Measurements from ENCODE around the gene HAND2. TPM values are rescaled to one million over a fixed set of nuclear protein-coding genes. Genes with fewer than 3 reads are reported as not detected.

The HAND2 gene
- total and polyA plus RNA-seq, 5 donors = 69.3 to 154 (median 131) TPM

DNA sequence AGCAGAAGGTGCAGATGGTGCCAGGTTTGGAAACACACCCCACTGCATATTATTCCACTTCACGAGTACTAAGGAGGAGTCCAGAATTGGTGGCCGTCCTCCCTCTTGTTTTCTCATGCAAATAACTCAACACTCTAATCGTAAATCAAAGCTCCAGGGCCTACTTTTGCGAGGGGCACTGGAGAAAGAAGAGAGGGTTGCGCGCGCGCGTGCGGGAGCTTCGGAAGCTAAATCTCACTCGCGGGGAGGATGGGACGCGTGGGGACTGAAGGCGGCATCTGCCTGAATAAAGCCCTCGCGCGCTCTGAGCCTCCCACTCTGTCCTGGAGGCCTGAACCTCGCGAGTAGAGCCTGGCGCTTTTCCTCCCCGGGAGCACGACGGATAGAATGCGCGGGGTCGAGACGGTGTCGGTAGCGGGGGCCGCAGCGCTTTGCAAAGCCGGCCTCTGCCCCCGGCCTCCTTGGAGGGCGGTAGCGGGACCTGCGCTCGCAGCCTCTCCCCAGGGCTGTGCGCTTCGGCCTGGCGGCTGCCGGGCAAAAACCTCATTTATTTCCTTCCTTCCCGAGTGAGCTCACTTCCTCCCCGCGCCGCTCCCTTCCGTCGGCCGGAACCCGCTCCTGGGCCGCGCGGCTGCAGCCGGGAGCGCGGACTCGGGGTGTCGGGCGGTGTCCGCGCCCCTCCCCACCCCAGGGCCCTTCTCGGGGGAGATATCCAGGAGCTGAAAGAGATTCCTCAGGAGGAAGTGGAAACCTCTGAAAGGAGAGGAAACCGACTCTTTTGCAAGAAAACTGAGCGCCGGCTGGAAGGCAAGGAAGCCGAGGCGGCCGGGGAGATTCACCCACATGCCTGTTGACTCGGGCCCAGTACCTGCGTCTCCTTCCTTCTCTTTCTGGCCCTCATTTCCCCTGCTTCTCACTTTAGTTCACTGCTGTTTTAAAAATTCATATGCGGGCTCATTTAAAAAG, 20.7 kb downstream of the HAND2 start:
- peaks cover 3% of the 10 kb centered on the region for H3K4me1 ChIP-seq (ENCODE audit: control insufficient read depth, insufficient read depth, low read length)
- DNase-seq (peak; percentile 80 to 90 (median 88)), ATAC-seq (peak; percentile 80 to 91)
- WGBS = 4% methylated on average over 72 of the region's 72 CpGs
- intact Hi-C loops (cut with DNase I) = loop anchor here in 3 of 4 donors (5.0 to 10.0 kb wide), 6 partner anchors 235 to 648 kb away; no protein-coding TSS in a partner anchor
- H3K9me3 ChIP-seq (ENCODE audit: control insufficient read depth, low read length) = no peaks in the 10 kb centered on the region
- H3K27ac ChIP-seq (ENCODE audit: low read length) = peak overlapping the region; percentile 93
- peak overlapping the region; percentile 68 for H3K4me3 ChIP-seq (ENCODE audit: low read length)
- H3K27me3 ChIP-seq (ENCODE audit: control insufficient read depth, insufficient read depth) = no peaks in the 10 kb centered on the region

DNA sequence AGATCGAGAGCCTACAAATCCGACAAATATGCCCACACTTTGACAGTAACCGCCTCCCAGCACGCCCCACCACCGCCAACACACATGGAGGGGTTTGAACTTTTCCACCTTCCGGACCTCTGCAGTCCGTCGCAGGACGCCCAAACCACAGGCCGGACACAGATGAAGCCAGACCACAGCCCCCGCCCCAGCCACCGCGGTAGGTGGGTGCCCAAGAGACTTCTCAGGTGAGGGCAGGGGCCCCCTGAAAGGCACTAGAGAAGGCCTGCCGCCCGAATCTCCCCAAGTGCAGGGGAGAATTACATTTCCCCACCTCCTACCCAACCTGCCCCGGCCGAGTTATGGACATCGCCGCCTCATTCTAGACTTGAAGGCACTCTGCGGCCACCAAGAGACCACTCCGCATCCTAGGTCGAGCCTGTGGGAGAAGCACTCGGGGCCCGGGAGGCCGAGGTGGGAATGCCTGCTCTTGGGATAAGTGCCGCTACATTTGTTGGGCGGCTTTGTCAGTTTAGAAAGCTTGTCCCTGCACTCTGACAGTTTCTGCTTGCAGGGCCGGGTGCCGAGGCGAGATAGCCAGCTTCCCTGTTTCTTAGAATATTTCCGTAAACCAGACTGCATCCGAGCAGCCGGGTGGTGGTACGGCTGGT, 21.5 kb downstream of the HAND2 start:
- DNase-seq (peak in 2 of 3 donors; percentile 66 to 67), ATAC-seq (peak in 1 of 2 donors; percentile 1)
- Histone ChIP-seq H3K4me3 (ENCODE audit: low read length) (peak overlapping the region; percentile 68), H3K27me3 (ENCODE audit: control insufficient read depth, insufficient read depth) (no peaks in the 10 kb centered on the region), H3K9me3 (ENCODE audit: control insufficient read depth, low read length) (no peaks in the 10 kb centered on the region), H3K4me1 (ENCODE audit: control insufficient read depth, insufficient read depth, low read length) (peaks cover 3% of the 10 kb centered on the region), H3K27ac (ENCODE audit: low read length) (peak overlapping the region; percentile 93)
- WGBS = 38% methylated on average over 34 of the region's 34 CpGs
- intact Hi-C loops (cut with DNase I) = loop anchor here in 2 of 4 donors (5.0 to 10.0 kb wide), 6 partner anchors 236 to 649 kb away; no protein-coding TSS in a partner anchor

DNA sequence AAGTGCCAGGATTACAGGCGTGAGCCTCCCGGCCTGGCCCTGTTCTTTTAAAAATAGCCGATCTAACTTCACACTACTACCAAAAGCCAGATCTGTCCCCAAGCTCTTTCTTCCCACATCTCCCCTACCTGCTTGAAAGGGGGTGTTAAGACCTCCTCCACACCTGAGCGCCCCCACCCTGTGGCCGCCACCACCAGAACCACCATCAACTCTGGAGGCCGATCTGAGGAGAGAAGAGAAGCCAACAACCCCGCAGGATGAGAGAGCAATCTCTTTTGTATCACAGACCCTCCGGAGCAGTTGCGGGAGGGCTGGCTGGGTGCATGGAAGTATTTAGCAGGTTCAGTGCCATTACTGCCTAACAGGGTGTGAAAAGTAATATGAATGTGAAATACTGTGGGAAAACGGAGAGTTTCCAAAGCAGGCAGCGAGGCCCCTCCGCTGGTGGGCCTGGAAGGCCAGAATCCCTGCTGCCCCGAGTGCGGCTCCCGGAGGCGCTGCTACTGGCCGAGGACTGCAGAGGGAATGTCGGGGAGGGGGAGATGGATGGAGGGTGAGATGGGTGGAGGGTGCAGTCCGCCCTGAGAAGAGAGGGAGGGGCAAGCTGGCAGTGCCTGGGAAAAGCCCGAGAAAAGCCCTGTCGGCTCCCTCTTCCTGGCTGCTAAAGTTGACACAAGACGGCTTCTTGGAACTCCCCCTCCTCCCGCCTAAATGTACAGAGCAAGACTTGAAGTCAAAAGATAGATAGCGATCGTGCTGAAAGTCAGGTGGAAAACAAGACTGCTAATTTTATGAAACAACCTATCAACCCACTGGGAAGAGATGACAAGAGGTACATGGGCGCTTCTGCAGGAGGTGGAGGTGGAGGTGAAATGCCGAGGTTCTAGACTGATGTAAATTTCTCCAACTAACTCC, 22.3 kb downstream of the HAND2 start:
- intact Hi-C loops (cut with DNase I) = loop anchor here in 2 of 4 donors (5.0 to 10.0 kb wide), 6 partner anchors 237 to 650 kb away; no protein-coding TSS in a partner anchor
- 57% methylated on average over 27 of the region's 27 CpGs for WGBS
- DNase-seq (peak in 1 of 3 donors; percentile 58), ATAC-seq (no peak)
- Histone ChIP-seq H3K27me3 (ENCODE audit: control insufficient read depth, insufficient read depth) (no peaks in the 10 kb centered on the region), H3K27ac (ENCODE audit: low read length) (peak overlapping the region; percentile 93), H3K4me1 (ENCODE audit: control insufficient read depth, insufficient read depth, low read length) (peaks cover 3% of the 10 kb centered on the region), H3K9me3 (ENCODE audit: control insufficient read depth, low read length) (no peaks in the 10 kb centered on the region), H3K4me3 (ENCODE audit: low read length) (peak overlapping the region; percentile 7)

DNA sequence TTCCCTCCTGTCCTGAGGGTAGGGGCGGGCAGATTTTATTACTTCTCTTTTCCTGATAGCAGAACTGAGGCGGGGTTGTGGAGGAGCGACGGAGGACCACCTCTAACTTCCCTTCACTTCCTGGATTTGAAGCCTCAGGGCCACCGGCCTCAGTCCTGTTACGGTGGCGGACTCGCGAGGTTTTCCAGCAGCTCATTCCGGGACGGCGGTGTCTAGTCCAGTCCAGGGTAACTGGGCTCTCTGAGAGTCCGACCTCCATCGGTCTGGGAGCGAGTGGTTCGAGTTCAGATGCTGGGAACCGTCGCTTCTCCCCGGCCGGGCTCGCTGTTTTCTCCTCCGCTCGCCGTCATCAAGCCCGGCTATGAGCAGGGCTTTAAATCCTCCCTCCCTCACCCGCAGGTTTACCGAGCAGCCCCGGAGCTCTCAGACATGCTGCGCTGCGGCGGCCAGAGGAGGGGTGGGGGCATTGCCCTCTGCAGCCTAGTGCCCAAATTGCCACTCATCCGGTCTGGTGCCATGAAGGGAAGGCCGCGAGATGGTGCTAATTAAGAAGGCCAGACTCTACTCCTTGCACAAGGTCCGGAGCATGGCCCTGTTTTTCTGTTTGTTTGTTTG, 23.3 kb downstream of the HAND2 start:
- 34% methylated on average over 35 of the region's 35 CpGs for WGBS
- peak overlapping the region; percentile 40 for H3K27ac ChIP-seq (ENCODE audit: low read length)
- DNase-seq (peak in 2 of 3 donors; percentile 70 to 71), ATAC-seq (peak; percentile 44 to 49)
- intact Hi-C loops (cut with DNase I) = loop anchor here in 2 of 4 donors (5.0 to 10.0 kb wide), 6 partner anchors 238 to 651 kb away; no protein-coding TSS in a partner anchor
- H3K9me3 ChIP-seq (ENCODE audit: control insufficient read depth, low read length) = no peaks in the 10 kb centered on the region
- H3K4me3 ChIP-seq (ENCODE audit: low read length) = peak overlapping the region; percentile 4
- H3K27me3 ChIP-seq (ENCODE audit: control insufficient read depth, insufficient read depth) = no peaks in the 10 kb centered on the region
- peaks cover 3% of the 10 kb centered on the region for H3K4me1 ChIP-seq (ENCODE audit: control insufficient read depth, insufficient read depth, low read length)

DNA sequence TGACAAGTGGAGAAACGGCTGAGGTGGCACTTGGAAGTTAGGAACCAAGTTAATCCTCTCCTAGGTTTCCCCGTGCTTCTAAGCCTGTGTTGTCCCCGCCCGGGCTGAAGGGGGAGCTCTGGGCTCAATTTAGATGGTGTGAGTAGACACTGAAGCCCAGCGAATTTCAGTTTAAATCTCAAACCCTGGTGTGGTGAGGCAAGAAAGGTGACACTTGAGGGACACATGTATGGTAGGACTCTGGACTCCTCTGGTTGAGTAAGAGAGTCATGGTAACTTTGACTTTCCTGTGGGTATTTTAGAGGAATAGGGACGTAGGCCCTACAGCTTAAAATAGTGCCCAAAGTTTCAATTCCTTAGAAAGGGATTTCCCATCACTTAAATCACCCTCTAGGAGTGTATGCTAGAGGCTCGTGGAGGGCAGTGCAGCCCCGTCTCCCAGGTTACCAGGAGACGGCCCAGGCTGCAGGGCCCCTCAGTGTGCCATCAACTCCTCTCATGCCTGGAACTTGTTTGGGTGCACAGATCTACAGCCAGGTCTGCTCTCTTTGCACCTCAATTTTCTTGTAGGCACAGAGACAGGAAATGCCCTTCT, 24.0 kb downstream of the HAND2 start:
- peak; percentile 75 to 88 (median 82) for DNase-seq
- intact Hi-C loops (cut with DNase I) = loop anchor here in 2 of 4 donors (5.0 to 10.0 kb wide), 6 partner anchors 239 to 651 kb away; no protein-coding TSS in a partner anchor
- ATAC-seq = peak; percentile 62 to 68
- Histone ChIP-seq H3K4me1 (ENCODE audit: control insufficient read depth, insufficient read depth, low read length) (peaks cover 3% of the 10 kb centered on the region), H3K27ac (ENCODE audit: low read length) (peak overlapping the region; percentile 40), H3K9me3 (ENCODE audit: control insufficient read depth, low read length) (no peaks in the 10 kb centered on the region), H3K27me3 (ENCODE audit: control insufficient read depth, insufficient read depth) (no peaks in the 10 kb centered on the region), H3K4me3 (ENCODE audit: low read length) (peak overlapping the region; percentile 4)
- 21% methylated on average over 9 of the region's 9 CpGs for WGBS

DNA sequence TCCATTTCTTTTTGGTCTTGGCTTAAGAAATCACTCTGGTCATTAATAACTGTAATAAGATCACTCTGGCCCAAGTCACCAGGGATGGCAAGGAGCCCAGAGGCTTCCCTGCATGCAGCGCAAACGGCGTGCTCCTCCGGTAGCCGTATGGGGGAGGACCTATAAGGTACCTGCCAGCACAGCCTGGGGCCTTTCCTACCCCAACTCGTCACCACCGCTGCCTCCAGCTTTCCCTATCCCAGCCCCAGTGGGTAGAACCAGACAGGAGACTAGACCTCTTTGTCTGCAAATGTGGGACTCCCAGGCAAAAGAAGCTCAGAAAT, 25.9 kb downstream of the HAND2 start:
- H3K27ac ChIP-seq (ENCODE audit: low read length) = no peak overlapping the region
- DNase-seq (peak in 2 of 3 donors; percentile 79 to 84), ATAC-seq (no peak)
- H3K27me3 ChIP-seq (ENCODE audit: control insufficient read depth, insufficient read depth) = no peaks in the 10 kb centered on the region
- H3K4me1 ChIP-seq (ENCODE audit: control insufficient read depth, insufficient read depth, low read length) = peaks cover 3% of the 10 kb centered on the region
- no peak overlapping the region for H3K4me3 ChIP-seq (ENCODE audit: low read length)
- 15% methylated on average over 7 of the region's 7 CpGs for WGBS
- H3K9me3 ChIP-seq (ENCODE audit: control insufficient read depth, low read length) = no peaks in the 10 kb centered on the region
- intact Hi-C loops (cut with DNase I) = loop anchor here in 2 of 4 donors (10.0 kb wide), 3 partner anchors 241 to 651 kb away; no protein-coding TSS in a partner anchor

DNA sequence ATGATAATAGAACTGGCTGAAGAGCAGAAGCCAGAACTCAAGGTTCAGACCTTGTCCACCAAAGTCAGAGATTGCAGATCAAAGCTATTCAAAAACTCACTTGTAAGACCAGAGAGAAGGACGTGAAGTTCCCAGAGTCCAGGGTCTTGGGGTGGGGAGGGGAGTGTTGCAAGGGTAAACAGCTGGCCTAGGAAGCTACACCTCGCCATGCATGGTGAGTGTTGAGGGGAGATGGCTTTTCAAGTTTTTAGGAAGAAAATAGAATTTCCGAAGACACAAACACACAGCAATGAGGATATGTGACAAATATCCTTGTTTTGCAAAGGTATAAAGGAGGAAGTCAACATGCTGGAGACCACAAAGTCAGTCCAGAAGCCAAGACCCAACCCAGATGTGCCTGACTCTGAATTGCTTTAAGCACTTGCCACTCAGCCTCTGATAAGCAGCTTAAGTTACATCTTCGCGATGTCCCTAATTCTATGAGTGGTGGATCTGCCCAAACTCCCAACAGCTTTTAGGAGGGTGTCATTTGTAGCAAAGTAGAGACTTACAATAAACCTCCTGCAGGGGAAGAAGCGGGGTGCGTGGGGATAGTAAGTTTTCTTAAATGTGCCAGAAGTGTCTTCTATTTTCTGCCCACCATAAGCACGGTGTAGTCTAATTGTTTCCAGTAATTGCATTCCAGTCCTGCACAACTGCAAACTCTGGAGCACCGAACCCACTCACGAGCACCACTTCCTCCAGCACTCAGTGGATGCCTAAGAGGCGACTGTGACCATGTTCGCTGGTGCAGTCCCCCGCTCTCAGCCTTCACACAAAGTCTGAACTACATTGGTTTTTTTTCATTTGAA, 26.5 kb downstream of the HAND2 start:
- ATAC-seq = no peak
- H3K27me3 ChIP-seq (ENCODE audit: control insufficient read depth, insufficient read depth) = no peaks in the 10 kb centered on the region
- H3K27ac ChIP-seq (ENCODE audit: low read length) = no peak overlapping the region
- H3K4me1 ChIP-seq (ENCODE audit: control insufficient read depth, insufficient read depth, low read length) = peaks cover 1% of the 10 kb centered on the region
- DNase-seq = no peak
- no peaks in the 10 kb centered on the region for H3K9me3 ChIP-seq (ENCODE audit: control insufficient read depth, low read length)
- H3K4me3 ChIP-seq (ENCODE audit: low read length) = no peak overlapping the region
- whole genome bisulfite sequencing = 54% methylated on average over 13 of the region's 13 CpGs
- intact Hi-C loops (cut with DNase I) = loop anchor here in 2 of 4 donors (10.0 kb wide), 3 partner anchors 241 to 651 kb away; no protein-coding TSS in a partner anchor

DNA sequence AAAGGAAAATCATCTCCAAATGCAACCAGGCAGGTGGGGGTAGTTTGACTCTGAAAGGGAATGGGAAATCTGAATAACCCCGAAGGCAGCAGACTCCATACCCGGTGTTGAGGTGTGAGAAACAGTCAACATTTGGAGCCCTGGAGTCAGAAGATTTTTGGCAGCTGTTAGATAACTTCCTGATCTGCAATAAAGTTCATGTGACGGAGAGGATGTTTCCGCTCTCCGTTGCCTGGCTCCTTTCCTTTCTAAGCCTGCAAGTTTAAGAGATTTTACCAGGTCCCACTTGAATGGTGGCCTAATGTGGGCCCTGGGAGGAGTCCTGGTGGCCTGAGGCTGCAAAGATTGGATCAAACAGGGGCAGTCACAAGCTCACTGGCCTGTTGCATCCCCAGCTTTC, 27.7 kb downstream of the HAND2 start:
- Histone ChIP-seq H3K27me3 (ENCODE audit: control insufficient read depth, insufficient read depth) (no peaks in the 10 kb centered on the region), H3K4me3 (ENCODE audit: low read length) (no peak overlapping the region), H3K27ac (ENCODE audit: low read length) (no peak overlapping the region), H3K4me1 (ENCODE audit: control insufficient read depth, insufficient read depth, low read length) (no peaks in the 10 kb centered on the region), H3K9me3 (ENCODE audit: control insufficient read depth, low read length) (no peaks in the 10 kb centered on the region)
- intact Hi-C loops (cut with DNase I) = loop anchor here in 2 of 4 donors (10.0 kb wide), 3 partner anchors 243 to 653 kb away; no protein-coding TSS in a partner anchor
- WGBS = 28% methylated on average over 5 of the region's 5 CpGs
- ATAC-seq (no peak), DNase-seq (no peak)

DNA sequence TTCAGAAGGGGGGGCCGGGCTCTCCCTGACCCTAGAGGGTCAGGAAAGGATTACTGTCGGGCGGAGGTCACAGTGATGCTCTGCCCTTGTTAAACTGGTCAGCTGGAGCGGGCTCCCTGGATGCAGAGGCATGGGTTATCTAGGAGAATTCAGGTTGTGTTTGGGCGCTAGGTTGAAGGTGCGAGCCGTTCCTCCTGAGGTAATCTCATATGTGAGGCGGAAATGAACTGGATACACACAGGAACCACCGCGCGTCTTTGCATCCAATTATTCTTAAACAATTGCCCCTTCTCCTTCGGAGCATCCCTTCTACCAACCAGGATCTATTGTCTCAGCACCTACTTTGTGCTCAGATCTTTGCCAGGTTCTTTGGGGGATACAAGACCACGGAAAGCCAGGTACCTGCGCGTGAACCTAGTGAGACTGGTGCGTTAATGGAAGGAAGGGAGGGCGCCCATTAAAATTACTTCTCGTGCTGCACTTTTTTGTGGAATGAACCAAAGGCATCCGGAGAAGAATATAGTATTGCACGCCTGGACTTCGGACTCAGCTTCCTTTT, 28.4 kb downstream of the HAND2 start:
- Histone ChIP-seq H3K4me1 (ENCODE audit: control insufficient read depth, insufficient read depth, low read length) (no peaks in the 10 kb centered on the region), H3K27me3 (ENCODE audit: control insufficient read depth, insufficient read depth) (no peaks in the 10 kb centered on the region), H3K27ac (ENCODE audit: low read length) (no peak overlapping the region), H3K4me3 (ENCODE audit: low read length) (no peak overlapping the region), H3K9me3 (ENCODE audit: control insufficient read depth, low read length) (no peaks in the 10 kb centered on the region)
- 60% methylated on average over 21 of the region's 21 CpGs for WGBS
- peak in 1 of 3 donors; percentile 32 for DNase-seq
- intact Hi-C loops (cut with DNase I) = loop anchor here in 2 of 4 donors (10.0 kb wide), 3 partner anchors 243 to 653 kb away; no protein-coding TSS in a partner anchor
- ATAC-seq = no peak
